ENCODE data around the gene ACSF2. TPM values are rescaled to one million over a fixed set of nuclear protein-coding genes. Genes with fewer than 3 reads are reported as not detected.

ACSF2 gene
- total RNA-seq, 2 donors from 2014 or later: 49.0 to 111 TPM

- Histone ChIP-seq H3K9me3 (no peaks in the 10 kb centered on the region), H3K27me3 (replicated peaks; ENCODE audit: insufficient read depth) (no peaks in the 10 kb centered on the region), H3K36me3 (peaks cover 0 to 6% of the 10 kb centered on the region in 2 donors), H3K4me3 (no peak overlapping the region), H3K4me1 (replicated peaks) (peaks cover 6% of the 10 kb centered on the region), H3K27ac (peak overlapping the region; percentile 80 to 82)
- DNase-seq (ENCODE audit: low spot score): no peak
- 83% methylated on average over 7 of the region's 7 CpGs for WGBS
- intact Hi-C loops (cut with DNase I): loop anchor here (5.0 kb wide), 2 partner anchors 207 to 362 kb away; no protein-coding TSS in a partner anchor
- TF ChIP-seq POLR2AphosphoS5 (IDR thresholded peaks at IDR 0.05) (no peak), POLR2A (IDR thresholded peaks at IDR 0.05) (no peak), CTCF (IDR thresholded peaks at IDR 0.05) (no peak)
Measured at GRCh38 chr17:50480142-50480764, 54.2 kb downstream of the ACSF2 start.

- TF ChIP-seq POLR2AphosphoS5 (IDR thresholded peaks at IDR 0.05): no peak
- TF ChIP-seq CTCF (IDR thresholded peaks at IDR 0.05): no peak
- no peak for TF ChIP-seq POLR2A (IDR thresholded peaks at IDR 0.05)
Measured at GRCh38 chr17:50480854-50481490, 55.0 kb downstream of the ACSF2 start.

GRCh38 chr17:50481648-50482047 is 55.6 kb downstream of the ACSF2 start:
- peaks cover 0 to 8% of the 10 kb centered on the region in 2 donors for H3K36me3 ChIP-seq
- H3K27me3 ChIP-seq (replicated peaks; ENCODE audit: insufficient read depth): no peaks in the 10 kb centered on the region
- WGBS: 82% methylated on average over 4 of the region's 4 CpGs
- H3K4me3 ChIP-seq: no peak overlapping the region
- H3K27ac ChIP-seq: no peak overlapping the region
- DNase-seq (ENCODE audit: low spot score): no peak
- intact Hi-C loops (cut with DNase I): loop anchor here (1.0 to 5.0 kb wide), 3 partner anchors 61 to 361 kb away; no protein-coding TSS in a partner anchor
- TF ChIP-seq POLR2A (IDR thresholded peaks at IDR 0.05) (no peak), CTCF (IDR thresholded peaks at IDR 0.05) (no peak), POLR2AphosphoS5 (IDR thresholded peaks at IDR 0.05) (no peak)
- H3K9me3 ChIP-seq: no peaks in the 10 kb centered on the region
- peaks cover 6% of the 10 kb centered on the region for H3K4me1 ChIP-seq (replicated peaks)

More at GRCh38 chr17:50480854-50481490, 55.0 kb downstream of the ACSF2 start:
- H3K36me3 ChIP-seq: peaks cover 0 to 8% of the 10 kb centered on the region in 2 donors
- 88% methylated on average over 2 of the region's 2 CpGs for WGBS
- peaks cover 6% of the 10 kb centered on the region for H3K4me1 ChIP-seq (replicated peaks)
- no peaks in the 10 kb centered on the region for H3K27me3 ChIP-seq (replicated peaks; ENCODE audit: insufficient read depth)
- no peak overlapping the region for H3K4me3 ChIP-seq
- DNase-seq (ENCODE audit: low spot score): no peak
- no peak overlapping the region for H3K27ac ChIP-seq
- no peaks in the 10 kb centered on the region for H3K9me3 ChIP-seq
- intact Hi-C loops (cut with DNase I): loop anchor here (5.0 kb wide), 2 partner anchors 206 to 361 kb away; no protein-coding TSS in a partner anchor

GRCh38 chr17:50482110-50482509 is 56.1 kb downstream of the ACSF2 start:
- intact Hi-C loops (cut with DNase I): loop anchor here (1.0 to 5.0 kb wide), 3 partner anchors 60 to 360 kb away; no protein-coding TSS in a partner anchor
- 87% methylated on average over 23 of the region's 23 CpGs for WGBS
- Histone ChIP-seq H3K27ac (peak overlapping the region; percentile 70 to 76), H3K36me3 (peaks cover 0 to 8% of the 10 kb centered on the region in 2 donors), H3K4me1 (replicated peaks) (peaks cover 6% of the 10 kb centered on the region), H3K27me3 (replicated peaks; ENCODE audit: insufficient read depth) (no peaks in the 10 kb centered on the region), H3K9me3 (no peaks in the 10 kb centered on the region), H3K4me3 (no peak overlapping the region)
- TF ChIP-seq CTCF (IDR thresholded peaks at IDR 0.05): no peak
- TF ChIP-seq POLR2AphosphoS5 (IDR thresholded peaks at IDR 0.05): no peak
- DNase-seq (ENCODE audit: low spot score): no peak
